Fibroblast of lung (primary cell): Measurements from ENCODE around the gene AAR2. TPM values are rescaled to one million over a fixed set of nuclear protein-coding genes. Genes with fewer than 3 reads are reported as not detected.

Experiments
- DNase-seq, 2 donors: peaks; one replicate each; pipeline versions ENCODE4 v3.0.0 to v3.0.0-alpha.2; 2010; ENCODE audit warnings: low read depth in 2 of 2
- H2AFZ ChIP-seq: 2 replicates; pipeline ENCODE4 v1.5.1; 2012; ENCODE audit warnings: low read length, control low read depth, inconsistent platforms
- H3K27ac ChIP-seq: 2 replicates; pipeline ENCODE4 v1.5.1; 2011; ENCODE audit warnings: low read length, control low read depth; ENCODE audit not compliant: insufficient read depth
- H3K27me3 ChIP-seq: 2 replicates; pipeline ENCODE4 v1.5.1; 2011; ENCODE audit warnings: mild to moderate bottlenecking, low read length; ENCODE audit not compliant: control insufficient read depth, insufficient read depth
- H3K36me3 ChIP-seq: 2 replicates; pipeline ENCODE4 v1.5.1; 2011; ENCODE audit warnings: low read length; ENCODE audit not compliant: control insufficient read depth, insufficient read depth
- H3K4me1 ChIP-seq: 2 replicates; pipeline ENCODE4 v1.5.1; 2011; ENCODE audit warnings: low read length; ENCODE audit not compliant: control insufficient read depth, insufficient read depth; ENCODE audit errors: extremely low read depth
- H3K4me2 ChIP-seq: 2 replicates; pipeline ENCODE4 v1.5.1; 2011; ENCODE audit warnings: low read length, control low read depth; ENCODE audit not compliant: insufficient read depth; ENCODE audit errors: extremely low read depth
- H3K4me3 ChIP-seq, 4 experiments: fragments of 200-600 bp in 1 of 4; sonication (generic) in 1 of 4; replicated peaks in 1 of 4; 2 replicates each; pipeline ENCODE4 v1.5.1; 2011 to 2016; ENCODE audit warnings: low read length in 4 of 4, low read depth in 3 of 4, mild to moderate bottlenecking in 3 of 4, control low read depth in 2 of 4, inconsistent platforms in 1 of 4, mixed read lengths in 1 of 4; ENCODE audit not compliant: insufficient read depth in 1 of 4; ENCODE audit errors: control extremely low read depth in 1 of 4
- H3K79me2 ChIP-seq: 2 replicates; pipeline ENCODE4 v1.5.1; 2012; ENCODE audit warnings: mild to moderate bottlenecking, low read length, inconsistent platforms; ENCODE audit not compliant: control insufficient read depth, insufficient read depth
- H3K9ac ChIP-seq: 2 replicates; pipeline ENCODE4 v1.5.1; 2011; ENCODE audit warnings: mild to moderate bottlenecking, low read length, control low read depth; ENCODE audit not compliant: insufficient read depth
- H3K9me3 ChIP-seq: 2 replicates; pipeline ENCODE4 v1.5.1; 2012; ENCODE audit warnings: low read depth, low read length; ENCODE audit not compliant: control insufficient read depth, insufficient read depth
- H4K20me1 ChIP-seq: 2 replicates; pipeline ENCODE4 v1.5.1; 2011; ENCODE audit warnings: low read length; ENCODE audit not compliant: control insufficient read depth, insufficient read depth; ENCODE audit errors: extremely low read depth
- CTCF ChIP-seq, 2 donors: IDR thresholded peaks in 1 of 2; conservative IDR thresholded peaks in 1 of 2; 1 replicate in 1 of 2; 2 replicates in 1 of 2; pipeline ENCODE4 v1.5.1; 2011 to 2012; ENCODE audit warnings: low read length in 2 of 2, control low read depth in 1 of 2, inconsistent platforms in 1 of 2, low read depth in 1 of 2, mild to moderate bottlenecking in 1 of 2
- EZH2 ChIP-seq: IDR thresholded peaks from 2 replicates; pipeline ENCODE4 v1.5.1; 2012; ENCODE audit warnings: low read length, control low read depth, mild to moderate bottlenecking; ENCODE audit errors: missing control alignments
- polyA plus RNA-seq, 2 donors: library from polyadenylated mRNA; depleted of rRNA in 1 of 2; stranded (reverse) in 1 of 2; unstranded in 1 of 2; fragments of >200 nt; gene quantifications; 2 replicates each; pipeline ENCODE4 v1.2.1, GENCODE V29; 2011 to 2012; ENCODE audit warnings: missing spikeins in 1 of 2
- total RNA-seq: library from RNA; depleted of rRNA; stranded (reverse); fragments of >200 nt; gene quantifications from 2 replicates; pipeline ENCODE4 v1.2.1, GENCODE V29; 2014

The AAR2 gene
- total and polyA plus RNA-seq, 2 donors (not counting 1 experiment from before 2014, with no cell fraction given): 24.6 to 25.3 TPM

- no peaks in the 10 kb centered on the region for H3K9me3 ChIP-seq
- no peak overlapping the region for H3K9ac ChIP-seq
- no peak for DNase-seq
Observed at GRCh38 chr20:36298795-36299339, 62.6 kb downstream of the AAR2 start.

GRCh38 chr20:36299459-36299858 lies 63.2 kb downstream of the AAR2 start:
- DNase-seq: no peak
- no peak for TF ChIP-seq CTCF (conservative IDR thresholded peaks at IDR 0.05 in 1 of 2, IDR thresholded peaks at IDR 0.05 in 1 of 2; ENCODE audit: low read depth in 1 of 2, low read length in 2 of 2)
- no peak for TF ChIP-seq EZH2
- Histone ChIP-seq H3K27me3 (peaks cover 31% of the 10 kb centered on the region), H2AFZ (no peak overlapping the region), H3K4me3 (no peak overlapping the region), H3K4me2 (no peak overlapping the region), H3K27ac (no peak overlapping the region), H4K20me1 (no peaks in the 10 kb centered on the region), H3K79me2 (no peaks in the 10 kb centered on the region), H3K4me1 (no peaks in the 10 kb centered on the region), H3K9me3 (no peaks in the 10 kb centered on the region), H3K9ac (no peak overlapping the region), H3K36me3 (no peaks in the 10 kb centered on the region)

More at GRCh38 chr20:36298795-36299339, 62.6 kb downstream of the AAR2 start:
- no peak overlapping the region for H3K27ac ChIP-seq
- TF ChIP-seq EZH2: no peak
- TF ChIP-seq CTCF (conservative IDR thresholded peaks at IDR 0.05 in 1 of 2, IDR thresholded peaks at IDR 0.05 in 1 of 2; ENCODE audit: low read depth in 1 of 2, low read length in 2 of 2): no peak
- H3K4me1 ChIP-seq: no peaks in the 10 kb centered on the region
- no peaks in the 10 kb centered on the region for H3K36me3 ChIP-seq
- H3K4me2 ChIP-seq: no peak overlapping the region
- H3K27me3 ChIP-seq: peaks cover 29% of the 10 kb centered on the region
- H3K79me2 ChIP-seq: no peaks in the 10 kb centered on the region
- H2AFZ ChIP-seq: no peak overlapping the region
- no peak overlapping the region for H3K4me3 ChIP-seq
- no peaks in the 10 kb centered on the region for H4K20me1 ChIP-seq

GRCh38 chr20:36301359-36302119 lies 65.3 kb downstream of the AAR2 start:
- Histone ChIP-seq H3K27me3 (peaks cover 44% of the 10 kb centered on the region), H3K9ac (no peak overlapping the region), H3K4me1 (no peaks in the 10 kb centered on the region), H2AFZ (no peak overlapping the region), H3K79me2 (no peaks in the 10 kb centered on the region), H3K4me3 (no peak overlapping the region), H3K27ac (no peak overlapping the region), H3K4me2 (no peak overlapping the region), H3K36me3 (no peaks in the 10 kb centered on the region), H3K9me3 (no peaks in the 10 kb centered on the region), H4K20me1 (no peaks in the 10 kb centered on the region)
- no peak for TF ChIP-seq EZH2
- no peak for TF ChIP-seq CTCF (conservative IDR thresholded peaks at IDR 0.05 in 1 of 2, IDR thresholded peaks at IDR 0.05 in 1 of 2; ENCODE audit: low read depth in 1 of 2, low read length in 2 of 2)
- no peak for DNase-seq
